ENCODE measurements around the gene RAB11FIP3.
A peak's percentile ranks its signal among the peaks of the same experiment; 100 is the strongest.
"Not testable (repeated sequence)": the region's sequence is repeated elsewhere in the genome, so short reads cannot be mapped to it uniquely, and the experiment has no call there.

The RAB11FIP3 gene

GRCh38 chr16:425082-425718 is at the start of gene RAB11FIP3:
Gene RAB11FIP3, plus strand, starts transcription at chr16:425649. Its CDS starts 358 bp downstream, at chr16:426007.
- peak; percentile 76 for DNase-seq

- no peak for DNase-seq
These were observed 49.3 kb upstream of the RAB11FIP3 start for GRCh38 chr16:375927-376816.

GRCh38 chr16:376817-377418 is 48.5 kb upstream of the RAB11FIP3 start:
- no peak for DNase-seq

- no peak for DNase-seq
These were observed 48.0 kb upstream of the RAB11FIP3 start for GRCh38 chr16:377419-377951.

GRCh38 chr16:378113-378820 is 47.2 kb upstream of the RAB11FIP3 start:
- DNase-seq, result not testable (repeated sequence)

- no peak for DNase-seq
These were observed 46.6 kb upstream of the RAB11FIP3 start for GRCh38 chr16:378821-379182.

GRCh38 chr16:379183-379960 is 46.1 kb upstream of the RAB11FIP3 start:
- DNase-seq, result no peak

GRCh38 chr16:379961-380761 is 45.3 kb upstream of the RAB11FIP3 start:
- DNase-seq, result no peak

- DNase-seq, result no peak
These were observed 44.8 kb upstream of the RAB11FIP3 start for GRCh38 chr16:380762-381011.

- peak; percentile 18 for DNase-seq
These were observed 44.2 kb upstream of the RAB11FIP3 start for GRCh38 chr16:381012-381788.

- peak; percentile 59 for DNase-seq
These were observed 43.4 kb upstream of the RAB11FIP3 start, which contains the start of gene PGAP6 for GRCh38 chr16:381789-382717. Gene PGAP6, minus strand, starts transcription at chr16:381978. Its CDS starts 157 bp downstream, at chr16:381821.

- no peak for DNase-seq
These were observed 42.0 kb upstream of the RAB11FIP3 start for GRCh38 chr16:383326-384051.

- DNase-seq, result no peak
These were observed 38.8 kb upstream of the RAB11FIP3 start for GRCh38 chr16:386641-387156.

- DNase-seq, result not testable (repeated sequence)
These were observed 37.4 kb upstream of the RAB11FIP3 start for GRCh38 chr16:387761-388666.

GRCh38 chr16:389352-389751 is 36.1 kb upstream of the RAB11FIP3 start:
- no peak for DNase-seq

GRCh38 chr16:391885-392335 is 33.5 kb upstream of the RAB11FIP3 start:
- peak; percentile 78 for DNase-seq

GRCh38 chr16:392450-393030 is 32.9 kb upstream of the RAB11FIP3 start:
- no peak for DNase-seq

All from HCEC 1CT (cell line).